ENCODE data around the gene C19orf47.

DNA sequence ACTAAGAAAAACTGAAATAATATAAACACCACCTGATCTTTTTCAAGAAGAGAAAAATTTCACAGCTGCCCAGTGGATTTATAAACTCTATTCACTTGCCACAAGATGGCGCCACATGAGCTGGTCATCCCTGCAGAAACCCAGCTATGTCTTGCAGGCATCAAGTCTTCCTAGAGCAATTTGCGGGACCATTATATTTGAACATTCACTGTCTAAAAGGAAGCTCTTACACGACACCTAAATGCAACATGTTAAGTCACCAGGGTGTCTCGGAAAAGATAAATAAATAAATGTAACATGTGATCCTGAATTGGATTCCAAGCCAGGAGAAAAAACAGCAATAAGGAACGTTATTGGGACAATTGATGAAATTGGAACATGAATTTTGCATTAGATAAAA, 42.8 kb downstream of the C19orf47 start:
- TF ChIP-seq POLR2A (IDR thresholded peaks at IDR 0.05) (no peak), CTCF (IDR thresholded peaks at IDR 0.05) (peak; percentile 55 to 74 (median 65))

All from tibial nerve (tissue), 3 donors.